ENCODE measurements around the gene RANBP17.
A peak's percentile ranks its signal among the peaks of the same experiment; 100 is the strongest.
"Not testable (repeated sequence)": the region's sequence is repeated elsewhere in the genome, so short reads cannot be mapped to it uniquely, and the experiment has no call there.

The RANBP17 gene

DNA sequence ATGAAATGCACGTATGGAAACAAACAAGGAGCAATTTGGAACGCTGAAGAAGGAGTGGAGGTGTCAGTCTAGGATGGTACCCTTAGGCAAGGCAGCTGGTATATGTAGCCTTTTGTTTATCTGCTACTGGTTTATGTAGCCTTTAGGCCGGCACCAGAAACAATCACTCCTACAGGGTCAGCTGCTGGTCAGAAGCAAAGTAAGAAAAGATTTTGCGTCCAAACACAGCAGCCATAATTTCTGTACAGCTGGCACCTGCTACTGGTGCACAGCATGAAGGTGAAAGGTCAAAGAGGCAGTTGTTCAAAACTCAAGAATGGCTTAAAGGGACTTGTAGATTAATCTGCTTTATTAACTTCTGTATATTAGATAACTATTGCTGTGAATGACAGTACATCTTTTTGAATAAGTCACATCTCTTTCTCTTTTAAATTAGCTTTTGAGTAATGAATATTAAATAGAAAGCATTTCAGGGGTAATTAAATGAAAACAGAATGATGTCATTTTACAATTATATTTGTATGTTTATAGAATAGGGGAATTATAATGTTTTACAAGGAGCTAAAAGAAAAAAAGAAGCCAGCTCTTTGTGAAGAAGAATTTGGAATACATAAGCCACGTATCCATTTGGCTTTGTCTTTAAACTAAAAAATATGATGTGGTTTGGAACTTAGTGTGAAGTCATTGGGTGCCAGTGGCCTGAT is 414.2 kb downstream of the RANBP17 start:
- FAIRE-seq (no peak), DNase-seq (ENCODE audit: insufficient read length, low spot score) (no peak)

DNA sequence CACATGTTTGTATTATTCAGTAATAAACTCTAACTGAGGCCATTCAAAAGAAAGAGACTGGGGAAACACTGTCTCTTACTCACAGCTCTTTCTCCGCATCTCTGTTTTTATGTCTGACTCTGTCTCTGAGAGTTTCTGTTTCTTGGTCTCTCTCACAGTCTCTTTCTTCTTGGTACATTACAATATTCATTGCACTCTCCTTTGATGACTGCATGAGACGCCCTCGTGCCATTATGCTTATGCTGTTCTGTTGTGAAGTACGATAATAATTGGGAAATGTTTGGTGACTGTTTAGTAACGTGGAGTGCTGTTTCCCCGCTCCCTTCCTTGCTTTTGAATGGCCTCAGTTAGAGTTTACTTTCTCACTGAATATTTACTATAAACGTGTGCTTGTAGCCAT is 421.9 kb downstream of the RANBP17 start:
- no peak for FAIRE-seq
- DNase-seq (ENCODE audit: insufficient read length, low spot score): no peak

DNA sequence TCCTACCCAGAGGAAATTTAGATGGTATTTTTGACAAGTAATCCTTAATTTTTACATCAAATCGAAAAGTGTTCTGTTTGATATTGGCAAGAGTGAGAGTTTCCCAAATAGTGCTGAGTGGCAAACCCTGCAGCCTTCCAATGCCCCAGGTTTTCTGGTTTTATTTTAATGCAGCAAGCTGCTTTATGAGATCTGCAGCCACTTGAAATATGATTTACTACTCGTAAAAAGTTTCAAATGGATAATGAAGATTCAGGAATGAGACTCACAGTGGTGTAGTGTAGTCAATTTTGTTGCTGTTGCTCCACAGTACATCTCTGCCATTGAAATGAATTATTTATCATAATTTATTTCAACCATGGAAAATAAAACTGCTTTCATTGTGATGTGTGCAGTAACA is 423.6 kb downstream of the RANBP17 start:
- FAIRE-seq: no peak
- DNase-seq (ENCODE audit: insufficient read length, low spot score): no peak

DNA sequence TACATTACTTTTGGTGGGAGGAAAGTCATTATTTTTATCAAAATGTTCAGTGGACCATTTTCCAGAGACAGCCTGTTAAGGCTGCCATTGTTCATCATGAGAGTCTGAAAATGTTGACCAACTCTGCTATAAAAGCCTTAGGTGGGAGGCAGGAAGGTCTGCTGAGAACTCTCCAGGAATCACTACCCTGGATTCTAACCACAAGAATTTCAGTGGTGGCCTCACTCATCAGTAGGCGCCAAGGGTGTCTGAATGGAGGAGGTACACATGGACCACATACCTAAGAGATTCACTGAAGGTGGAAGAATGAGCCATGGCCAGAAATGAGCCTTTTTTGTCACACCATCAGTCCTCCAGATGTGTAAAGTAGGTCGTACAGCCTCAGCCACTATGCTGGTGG is 426.2 kb downstream of the RANBP17 start:
- DNase-seq (ENCODE audit: insufficient read length, low spot score) (no peak), FAIRE-seq (no peak)

DNA sequence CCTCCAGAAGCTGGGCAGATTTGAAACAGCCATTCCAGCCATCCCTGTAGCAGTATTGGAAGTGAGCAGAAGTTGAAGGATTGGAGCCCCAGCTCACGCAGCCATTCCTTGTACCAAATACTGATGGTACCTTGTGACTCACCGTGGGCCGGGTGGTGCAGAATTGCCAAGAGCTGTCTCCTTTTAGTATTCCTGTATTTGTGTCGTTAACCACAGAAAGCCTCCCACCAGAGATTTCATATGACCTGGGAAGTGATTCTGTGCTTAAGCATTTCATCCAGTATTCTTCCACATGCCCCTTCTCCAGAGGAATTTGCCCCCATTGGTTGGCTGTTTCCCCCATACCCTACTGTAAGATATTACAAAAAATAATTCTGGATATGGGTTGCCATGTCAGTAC is 429.6 kb downstream of the RANBP17 start:
- no peak for FAIRE-seq
- DNase-seq (ENCODE audit: insufficient read length, low spot score): no peak

GRCh38 chr5:171295299-171295698 is 433.5 kb downstream of the RANBP17 start:
- FAIRE-seq (no peak), DNase-seq (ENCODE audit: insufficient read length, low spot score) (no peak)

GRCh38 chr5:171295801-171296200 is 434.0 kb downstream of the RANBP17 start:
- no peak for DNase-seq (ENCODE audit: insufficient read length, low spot score)
- FAIRE-seq: peak; percentile 31

DNA sequence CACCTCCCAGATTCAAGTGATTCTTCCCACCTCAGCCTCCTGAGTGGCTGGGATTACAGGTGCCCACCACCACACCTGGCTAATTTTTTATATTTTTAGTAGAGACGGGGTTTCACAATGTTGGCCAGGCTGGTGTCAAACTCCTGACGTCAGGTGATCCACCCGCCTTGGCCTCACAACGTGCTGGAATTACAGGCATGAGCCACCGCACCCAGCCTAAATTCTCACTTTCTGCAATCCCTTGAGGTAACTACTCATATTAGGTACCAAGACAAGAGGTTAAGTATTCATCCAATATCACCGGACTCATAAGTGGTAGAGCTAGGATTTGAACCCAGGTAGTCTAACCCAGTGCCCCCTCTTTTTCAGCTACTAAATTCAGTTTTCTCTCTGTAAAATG is 436.1 kb downstream of the RANBP17 start:
- FAIRE-seq; DNase-seq (ENCODE audit: insufficient read length, low spot score): not testable (repeated sequence)

- FAIRE-seq (no peak), DNase-seq (ENCODE audit: insufficient read length, low spot score) (no peak)
These were observed 437.4 kb downstream of the RANBP17 start for GRCh38 chr5:171299228-171299627.

DNA sequence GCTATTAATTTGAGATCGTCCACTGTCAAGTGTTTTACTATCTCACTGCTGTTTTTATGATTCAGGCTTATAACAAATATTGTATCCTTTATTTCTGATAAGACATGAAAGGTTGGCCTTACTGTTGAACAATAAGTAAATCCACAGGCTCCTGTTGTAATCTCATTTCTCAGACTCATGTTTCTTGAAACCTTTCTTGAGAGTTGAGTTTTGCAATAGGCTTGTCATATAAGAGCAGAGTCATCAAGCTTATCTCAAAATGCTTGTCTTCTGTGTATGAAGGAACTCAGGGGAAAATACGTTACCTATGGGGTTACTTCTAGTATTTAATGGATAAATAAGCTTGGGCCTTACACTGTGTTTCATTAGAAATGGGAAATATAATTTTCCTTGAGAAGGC is 438.0 kb downstream of the RANBP17 start:
- no peak for DNase-seq (ENCODE audit: insufficient read length, low spot score)
- FAIRE-seq: no peak

DNA sequence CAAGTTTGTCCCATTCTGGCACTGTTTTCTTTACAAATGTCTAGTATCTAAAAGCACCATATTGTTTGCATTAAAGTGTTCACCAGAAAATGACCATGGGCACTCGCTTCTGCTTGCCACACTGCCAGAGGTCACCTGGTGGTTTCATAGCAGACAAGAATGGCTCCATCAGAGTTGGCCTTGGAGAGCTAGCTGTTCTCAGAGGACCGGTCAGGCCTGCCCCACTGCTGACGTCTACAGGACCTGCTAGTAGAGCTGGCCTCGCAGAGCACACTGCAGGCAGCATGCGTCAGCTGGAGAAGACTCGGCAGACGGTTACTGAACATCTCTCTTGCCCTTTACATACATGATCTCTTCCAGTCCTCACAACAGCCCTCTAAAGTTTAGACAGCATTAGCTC is 438.5 kb downstream of the RANBP17 start:
- FAIRE-seq: no peak

DNA sequence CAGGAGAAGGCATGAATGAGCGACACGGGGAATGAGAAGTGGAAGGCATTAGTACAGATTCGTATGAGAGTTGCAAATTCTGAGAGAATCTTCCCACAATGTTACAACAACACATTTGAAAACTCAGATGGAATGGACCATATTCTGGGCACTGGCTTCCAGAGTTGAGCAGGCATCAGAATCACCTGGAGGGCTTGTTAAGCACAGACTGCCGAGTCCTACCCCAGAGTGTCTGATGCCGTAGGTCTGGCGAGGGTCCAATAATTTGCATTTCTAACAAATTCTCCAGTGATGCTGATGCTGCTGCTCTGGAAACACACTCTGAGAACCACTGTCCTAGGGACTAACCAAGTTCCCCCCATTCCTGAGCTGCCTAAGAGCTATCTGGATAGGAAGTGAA is 444.3 kb downstream of the RANBP17 start:
- FAIRE-seq (no peak), DNase-seq (ENCODE audit: insufficient read length, low spot score) (no peak)

More for the DNA sequence above, 438.5 kb downstream of the RANBP17 start:
- DNase-seq (ENCODE audit: insufficient read length, low spot score): no peak

GRCh38 chr5:171306781-171307591 is 445.2 kb downstream of the RANBP17 start:
- no peak for FAIRE-seq
- DNase-seq (ENCODE audit: insufficient read length, low spot score): no peak

DNA sequence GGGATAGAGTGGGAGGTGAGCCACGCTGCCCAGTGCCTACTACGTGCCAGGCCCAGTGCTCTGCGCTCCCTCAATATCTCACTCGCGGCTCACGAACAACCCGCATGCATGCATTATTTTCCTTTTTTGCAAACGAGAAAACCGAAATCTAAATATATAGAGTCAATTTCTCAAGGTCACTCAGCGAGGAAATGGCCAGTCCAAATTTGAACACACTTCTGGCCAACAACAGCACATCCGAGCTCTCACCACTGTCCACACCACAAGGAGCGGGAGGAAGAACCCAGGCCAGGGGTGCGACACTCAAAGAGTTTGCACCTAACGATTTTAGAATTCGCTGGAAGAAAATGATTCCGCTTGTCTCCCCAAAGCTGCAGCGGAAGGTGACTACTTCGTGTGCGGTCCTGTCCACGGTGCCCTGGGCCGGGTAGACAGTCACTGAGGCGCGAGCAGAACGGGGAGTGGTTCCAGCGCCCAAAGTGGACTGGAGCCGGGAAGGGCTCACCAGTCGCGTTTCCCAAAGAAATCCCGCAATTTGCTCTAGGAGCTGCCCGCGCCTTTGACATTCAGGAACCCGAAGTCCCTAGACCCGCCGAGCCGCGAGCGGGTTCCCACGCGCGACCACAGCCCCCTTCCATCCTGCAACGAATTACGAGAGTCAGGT is 446.1 kb downstream of the RANBP17 start:
- FAIRE-seq: peak; percentile 55
- DNase-seq (ENCODE audit: insufficient read length, low spot score): no peak

DNA sequence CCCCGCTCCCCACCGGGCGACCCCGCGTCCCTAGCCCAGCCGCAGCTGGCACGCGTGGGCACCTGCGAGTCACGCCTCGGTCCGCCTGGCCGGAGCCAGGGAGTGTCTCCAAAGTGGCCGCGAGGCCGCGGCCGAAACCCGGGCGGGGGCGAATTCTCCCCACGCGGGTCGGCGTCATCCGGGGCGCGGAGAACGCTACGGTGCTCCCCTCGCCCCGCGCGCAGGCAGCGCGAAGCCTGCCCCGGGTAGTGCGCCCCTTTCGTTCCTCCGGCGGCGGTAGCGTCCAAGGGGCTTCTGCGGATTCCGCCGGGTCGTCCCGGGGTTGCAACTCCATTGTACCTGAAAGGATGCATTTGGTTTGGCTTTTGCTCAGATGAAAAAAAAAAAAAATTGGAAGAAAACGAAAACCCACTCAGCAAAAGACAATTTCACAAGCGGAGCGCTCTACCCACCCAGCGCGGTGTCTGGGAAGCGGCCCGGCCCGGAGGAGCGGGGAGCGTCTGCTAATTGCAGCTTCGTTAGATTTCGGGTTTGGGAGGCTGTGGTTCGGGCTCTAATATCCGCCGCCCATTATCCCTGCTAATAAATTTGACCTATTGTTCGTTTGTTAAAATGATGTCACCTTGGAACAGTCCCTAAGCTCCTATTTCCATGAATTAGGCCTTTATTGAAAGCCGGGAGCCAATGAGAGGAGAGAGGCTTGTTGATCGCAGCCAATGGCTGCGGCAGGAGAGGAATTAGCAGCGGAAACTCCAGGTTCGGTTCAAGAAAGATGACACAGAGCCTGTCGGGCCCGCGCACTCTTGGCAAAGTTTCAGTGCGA is 446.8 kb downstream of the RANBP17 start, which contains the start of gene TLX3:
TLX3 (plus strand) TSS at position 796 of the 823 bp plus-strand sequence. CDS start 118 bp downstream, outside the sequence.
- DNase-seq (ENCODE audit: insufficient read length, low spot score) (peak; percentile 93), FAIRE-seq (peak; percentile 77)

GRCh38 chr5:171309276-171310211 is 447.7 kb downstream of the RANBP17 start:
- DNase-seq (ENCODE audit: insufficient read length, low spot score) (peak; percentile 20), FAIRE-seq (no peak)

GRCh38 chr5:171310212-171310818 is 448.5 kb downstream of the RANBP17 start:
- DNase-seq (ENCODE audit: insufficient read length, low spot score) (peak; percentile 38), FAIRE-seq (no peak)

DNA sequence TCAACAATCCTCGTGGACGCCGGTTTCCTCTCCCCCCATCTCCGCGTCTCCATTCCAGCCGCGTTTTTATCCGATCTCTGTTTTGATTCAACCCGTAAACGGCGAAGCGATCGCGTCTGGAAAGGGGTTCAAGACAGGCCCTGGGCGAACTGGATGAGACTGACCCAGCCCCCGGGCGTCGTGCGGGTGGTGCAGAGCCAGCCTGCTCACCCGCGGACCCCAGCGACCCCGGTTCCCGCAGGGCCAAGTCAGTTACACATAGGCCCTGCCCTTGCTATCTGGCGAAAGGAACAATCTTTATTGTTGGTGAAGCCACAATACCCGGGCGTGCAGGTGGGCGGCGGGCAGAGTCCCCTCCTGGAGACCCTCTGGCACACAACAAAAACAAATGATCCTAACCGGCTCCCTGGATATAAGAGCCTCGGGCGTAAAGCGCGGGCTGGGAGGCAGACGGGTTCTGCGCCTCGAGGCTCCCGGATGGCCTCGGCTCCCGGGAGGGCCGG is 449.1 kb downstream of the RANBP17 start:
- no peak for DNase-seq (ENCODE audit: insufficient read length, low spot score)
- FAIRE-seq: no peak

All from HTR-8/SVneo (cell line).